CD4-positive, alpha-beta memory T cell (primary cell): ENCODE results near the gene KHNYN. TPM values are rescaled to one million over a fixed set of nuclear protein-coding genes. Genes with fewer than 3 reads are reported as not detected.
A peak's percentile ranks its signal among the peaks of the same experiment; 100 is the strongest.
"Not testable (repeated sequence)": the region's sequence is repeated elsewhere in the genome, so short reads cannot be mapped to it uniquely, and the experiment has no call there.

Source experiments
- CTCF ChIA-PET: fragments of 350-600 bp; sonication (Branson Sonifier 250); formaldehyde crosslinking; loops from one replicate; lab custom pipeline; 2021; ENCODE audit warnings: inconsistent platforms; ENCODE audit not compliant: partially characterized antibody; lab: Charles Lee
- POLR2A ChIA-PET: fragments of 350-600 bp; sonication (Branson Sonifier 250); formaldehyde crosslinking; loops from one replicate; lab custom pipeline; 2021; ENCODE audit not compliant: partially characterized antibody; lab: Charles Lee
- DNase-seq, 5 donors: peaks; one replicate each; pipeline versions ENCODE4 v3.0.0 to v3.0.0-alpha.2; 2020 to 2022; ENCODE audit warnings: mixed read lengths in 1 of 5
- H3K27ac ChIP-seq: one replicate; pipeline ENCODE4 v1.7.0; 2013; ENCODE audit warnings: low read depth, low read length
- H3K27me3 ChIP-seq: 2 replicates; pipeline ENCODE4 v1.7.0; 2013; ENCODE audit warnings: mild to moderate bottlenecking, low read length, moderate library complexity; ENCODE audit not compliant: insufficient read depth
- H3K36me3 ChIP-seq: 2 replicates; pipeline ENCODE4 v1.7.0; 2013; ENCODE audit warnings: mild to moderate bottlenecking, low read length, moderate library complexity; ENCODE audit not compliant: insufficient read depth
- H3K4me1 ChIP-seq: 2 replicates; pipeline ENCODE4 v1.7.0; 2013; ENCODE audit warnings: mild to moderate bottlenecking, low read length, moderate library complexity; ENCODE audit not compliant: insufficient read depth
- H3K4me3 ChIP-seq, 2 donors: one replicate each; pipeline ENCODE4 v1.7.0; 2013; ENCODE audit warnings: low read length in 2 of 2, mild to moderate bottlenecking in 1 of 2
- H3K9me3 ChIP-seq, 2 donors: one replicate each; pipeline ENCODE4 v1.7.0; 2013; ENCODE audit warnings: low read length in 2 of 2, control low read depth in 1 of 2; ENCODE audit not compliant: control insufficient read depth in 1 of 2
- H3K27ac Mint-ChIP-seq, 7 donors: one replicate each; pipeline ENCODE4 v1.8.0; 2020 to 2021; ENCODE audit warnings: mixed read lengths in 7 of 7, mild to moderate bottlenecking in 6 of 7, inconsistent platforms in 3 of 7, moderate library complexity in 3 of 7
- H3K27me3 Mint-ChIP-seq, 2 donors: one replicate each; pipeline ENCODE4 v1.8.0; 2020 to 2021; ENCODE audit warnings: mixed read lengths in 2 of 2
- H3K36me3 Mint-ChIP-seq, 2 donors: one replicate each; pipeline ENCODE4 v1.8.0; 2020 to 2021; ENCODE audit warnings: mixed read lengths in 2 of 2, inconsistent platforms in 1 of 2, mild to moderate bottlenecking in 1 of 2
- H3K4me1 Mint-ChIP-seq, 4 donors: one replicate each; pipeline ENCODE4 v1.8.0; 2020 to 2021; ENCODE audit warnings: mixed read lengths in 4 of 4, mild to moderate bottlenecking in 1 of 4
- H3K4me3 Mint-ChIP-seq, 8 donors: one replicate each; pipeline ENCODE4 v1.8.0; 2020 to 2021; ENCODE audit warnings: mixed read lengths in 8 of 8, mild to moderate bottlenecking in 7 of 8, moderate library complexity in 6 of 8, inconsistent platforms in 3 of 8
- H3K9me3 Mint-ChIP-seq, 8 donors: one replicate each; pipeline ENCODE4 v1.8.0; 2020 to 2021; ENCODE audit warnings: mixed read lengths in 8 of 8, mild to moderate bottlenecking in 5 of 8, inconsistent platforms in 3 of 8, moderate library complexity in 1 of 8
- intact Hi-C: fragments of 100-400 bp; cut with micrococcal nuclease; formaldehyde crosslinking; loops from one replicate; pipeline ENCODE4 v1.15.1; 2023
- polyA plus RNA-seq, 2 donors: library from polyadenylated mRNA; unstranded; fragments of 300-500 nt; fragmentation: Illumina TruSeq; gene quantifications; one replicate each; pipeline ENCODE4 v1.2.3, GENCODE V29; 2021
- total RNA-seq, 2 experiments: library from RNA; stranded (reverse); gene quantifications; one replicate each; pipeline ENCODE4 v1.2.3, GENCODE V29; 2021

KHNYN gene
- total and polyA plus RNA-seq, 4 experiments from 2014 or later, result 11.6 to 142 (median 78.9) TPM

- Mint-ChIP-seq H3K27ac (no peak overlapping the region), H3K4me3 (no peak overlapping the region), H3K27me3 (peaks cover 0 to 4% of the 10 kb centered on the region in 2 donors), H3K36me3 (peaks cover 0 to 5% of the 10 kb centered on the region in 2 donors), H3K4me1 (no peaks in the 10 kb centered on the region), H3K9me3 (peaks cover 0 to 5% (median 0%) of the 10 kb centered on the region in 8 donors)
- Histone ChIP-seq H3K36me3 (no peaks in the 10 kb centered on the region), H3K27ac (no peak overlapping the region), H3K27me3 (no peaks in the 10 kb centered on the region), H3K4me1 (no peaks in the 10 kb centered on the region), H3K4me3 (no peak overlapping the region), H3K9me3 (no peaks in the 10 kb centered on the region)
- DNase-seq, result no peak
- POLR2A ChIA-PET, result no interaction called here
- CTCF ChIA-PET, result no interaction called here
- intact Hi-C loops, result no loop called here
Measured at GRCh38 chr14:24473211-24473610, 43.5 kb downstream of the KHNYN start.

DNA sequence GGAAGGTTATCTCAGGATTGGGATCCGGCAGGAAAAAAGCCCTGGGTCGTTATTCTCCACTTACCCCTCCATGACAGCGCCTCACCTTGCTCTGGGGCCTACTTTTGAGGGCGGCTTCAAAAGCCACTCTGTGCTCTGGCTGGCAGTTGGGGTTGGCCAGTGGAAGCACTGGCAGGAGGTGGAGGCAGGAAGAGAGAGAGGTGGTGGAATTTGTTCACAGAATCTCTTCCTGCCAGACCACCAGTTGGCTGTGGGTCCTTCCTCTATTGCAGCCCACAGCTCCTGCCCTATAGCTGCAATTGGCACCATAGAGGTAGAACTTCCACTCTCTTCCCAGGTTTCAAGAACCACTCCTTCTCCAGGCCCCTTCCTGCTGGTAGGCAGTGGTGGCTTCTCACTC lies 45.5 kb downstream of the KHNYN start:
- H3K9me3 Mint-ChIP-seq, result peaks cover 0 to 5% (median under 1%) of the 10 kb centered on the region in 8 donors
- Histone ChIP-seq H3K4me3 (no peak overlapping the region), H3K9me3 (no peaks in the 10 kb centered on the region), H3K27me3 (no peaks in the 10 kb centered on the region), H3K4me1 (no peaks in the 10 kb centered on the region), H3K36me3 (no peaks in the 10 kb centered on the region), H3K27ac (no peak overlapping the region)
- no peak overlapping the region for H3K4me3 Mint-ChIP-seq
- intact Hi-C loops, result no loop called here
- ChIA-PET CTCF (interaction anchor here (0.6 to 2.0 kb wide), 2 partner anchors 9 to 120 kb away, joined by 3 to 7 read pairs; no protein-coding TSS in a partner anchor), POLR2A (no interaction called here)
- DNase-seq, result no peak
- no peaks in the 10 kb centered on the region for H3K4me1 Mint-ChIP-seq
- peaks cover 0 to 4% of the 10 kb centered on the region in 2 donors for H3K27me3 Mint-ChIP-seq
- peaks cover 0 to 5% of the 10 kb centered on the region in 2 donors for H3K36me3 Mint-ChIP-seq
- H3K27ac Mint-ChIP-seq, result no peak overlapping the region

DNA sequence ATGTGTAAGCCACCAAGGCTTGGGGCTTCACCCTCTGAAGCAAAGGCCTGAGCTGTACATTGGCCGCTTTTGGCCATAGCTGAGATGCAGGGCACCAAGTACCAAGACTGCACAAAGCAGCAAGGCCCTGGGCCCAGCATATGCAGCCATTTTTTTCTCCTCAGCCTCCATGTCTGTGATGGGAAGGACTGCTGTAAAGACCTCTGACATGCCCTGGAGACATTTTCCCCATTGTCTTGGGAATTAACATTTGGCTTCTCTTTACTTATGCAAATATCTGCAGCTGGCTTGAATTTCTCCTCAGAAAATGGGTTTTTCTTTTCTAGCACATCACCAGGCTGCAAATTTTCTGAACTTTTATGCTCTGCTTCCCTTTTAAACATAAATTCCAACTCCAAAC lies 50.2 kb downstream of the KHNYN start:
- H3K9me3 Mint-ChIP-seq, H3K27me3 Mint-ChIP-seq, DNase-seq, POLR2A ChIA-PET, H3K36me3 Mint-ChIP-seq, H3K4me3 ChIP-seq, H3K9me3 ChIP-seq, H3K27ac Mint-ChIP-seq, H3K36me3 ChIP-seq, H3K27me3 ChIP-seq, H3K27ac ChIP-seq, H3K4me3 Mint-ChIP-seq, CTCF ChIA-PET: not testable (repeated sequence)
- peaks cover 0 to 29% (median 20%) of the 10 kb centered on the region in 4 donors for H3K4me1 Mint-ChIP-seq
- intact Hi-C loops, result loop anchor here (2.0 to 5.0 kb wide), 2 partner anchors 199 to 652 kb away; no protein-coding TSS in a partner anchor
- H3K4me1 ChIP-seq, result peaks cover 17% of the 10 kb centered on the region

- peaks cover 0 to 5% of the 10 kb centered on the region in 2 donors for H3K36me3 Mint-ChIP-seq
- no peaks in the 10 kb centered on the region for H3K9me3 ChIP-seq
- no peak overlapping the region for H3K4me3 ChIP-seq
- ChIA-PET POLR2A (interaction anchor here (3.5 kb wide), 1 partner anchor 41 kb away, joined by 17 read pairs; the partner anchor contains the start of gene SDR39U1), CTCF (interaction anchor here (0.6 to 3.4 kb wide), 15 partner anchors 9 to 653 kb away, joined by 3 to 14 read pairs (median 4); no protein-coding TSS in a partner anchor)
- H3K4me1 ChIP-seq, result peaks cover 17% of the 10 kb centered on the region
- peak overlapping the region in 4 of 7 donors; percentile 4 to 57 (median 26) for H3K27ac Mint-ChIP-seq
- H3K27ac ChIP-seq, result no peak overlapping the region
- no peaks in the 10 kb centered on the region for H3K27me3 ChIP-seq
- no peaks in the 10 kb centered on the region for H3K27me3 Mint-ChIP-seq
- intact Hi-C loops, result loop anchor here (2.0 to 5.0 kb wide), 2 partner anchors 197 to 651 kb away; no protein-coding TSS in a partner anchor
- H3K4me3 Mint-ChIP-seq, result peak overlapping the region in 5 of 8 donors; percentile 38 to 61 (median 51)
- DNase-seq, result peak in 4 of 5 donors; percentile 18 to 38 (median 25)
- peaks cover 0 to 29% (median 20%) of the 10 kb centered on the region in 4 donors for H3K4me1 Mint-ChIP-seq
- H3K9me3 Mint-ChIP-seq, result peaks cover 0 to 2% (median 0%) of the 10 kb centered on the region in 8 donors
- H3K36me3 ChIP-seq, result no peaks in the 10 kb centered on the region
Measured at GRCh38 chr14:24481622-24482324, 52.0 kb downstream of the KHNYN start.

DNA sequence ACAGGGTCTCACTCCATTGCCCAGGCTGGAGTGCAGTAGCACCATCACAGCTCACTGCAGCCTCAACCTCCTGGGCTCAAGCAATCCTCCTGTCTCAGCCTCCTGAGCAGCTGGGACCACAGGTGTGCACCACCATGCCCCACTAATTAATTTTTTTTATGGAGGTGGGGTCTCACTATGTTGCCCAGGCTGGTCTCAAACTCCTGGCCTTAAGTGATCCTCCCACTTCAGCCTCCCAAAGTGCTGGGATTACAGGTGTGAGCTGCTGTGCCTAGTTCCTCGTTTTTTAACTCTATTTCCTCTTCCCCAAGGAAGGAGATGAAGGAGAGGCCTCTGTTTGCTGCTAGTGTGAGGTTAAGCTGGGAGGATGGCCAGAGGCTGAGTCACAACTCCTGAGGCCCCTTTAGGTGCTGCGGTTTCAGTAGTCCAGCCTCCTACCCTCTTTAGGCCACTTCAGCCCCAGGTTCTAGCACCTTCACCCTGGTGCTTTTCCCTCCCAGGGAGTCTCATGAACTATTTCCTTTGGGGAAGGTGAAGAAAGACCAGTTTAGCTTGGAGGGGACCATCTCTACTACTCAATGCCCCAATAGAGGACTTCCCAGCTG lies 53.0 kb downstream of the KHNYN start:
- H3K9me3 ChIP-seq, DNase-seq, H3K4me3 Mint-ChIP-seq, H3K4me3 ChIP-seq, H3K27ac ChIP-seq, H3K27me3 Mint-ChIP-seq, H3K27me3 ChIP-seq, H3K36me3 ChIP-seq, H3K36me3 Mint-ChIP-seq, H3K9me3 Mint-ChIP-seq: not testable (repeated sequence)
- CTCF ChIA-PET, result interaction anchor here (0.9 to 3.4 kb wide), 9 partner anchors 8 to 199 kb away, joined by 3 to 14 read pairs (median 4); no protein-coding TSS in a partner anchor
- intact Hi-C loops, result loop anchor here (5.0 kb wide), 1 partner anchor 650 kb away; no protein-coding TSS in a partner anchor
- POLR2A ChIA-PET, result interaction anchor here (3.5 kb wide), 1 partner anchor 42 kb away, joined by 17 read pairs; the partner anchor contains the start of gene SDR39U1
- Mint-ChIP-seq H3K27ac (peak overlapping the region in 2 of 7 donors; percentile 2 to 19), H3K4me1 (peaks cover 0 to 29% (median 20%) of the 10 kb centered on the region in 4 donors)
- H3K4me1 ChIP-seq, result peaks cover 17% of the 10 kb centered on the region

DNA sequence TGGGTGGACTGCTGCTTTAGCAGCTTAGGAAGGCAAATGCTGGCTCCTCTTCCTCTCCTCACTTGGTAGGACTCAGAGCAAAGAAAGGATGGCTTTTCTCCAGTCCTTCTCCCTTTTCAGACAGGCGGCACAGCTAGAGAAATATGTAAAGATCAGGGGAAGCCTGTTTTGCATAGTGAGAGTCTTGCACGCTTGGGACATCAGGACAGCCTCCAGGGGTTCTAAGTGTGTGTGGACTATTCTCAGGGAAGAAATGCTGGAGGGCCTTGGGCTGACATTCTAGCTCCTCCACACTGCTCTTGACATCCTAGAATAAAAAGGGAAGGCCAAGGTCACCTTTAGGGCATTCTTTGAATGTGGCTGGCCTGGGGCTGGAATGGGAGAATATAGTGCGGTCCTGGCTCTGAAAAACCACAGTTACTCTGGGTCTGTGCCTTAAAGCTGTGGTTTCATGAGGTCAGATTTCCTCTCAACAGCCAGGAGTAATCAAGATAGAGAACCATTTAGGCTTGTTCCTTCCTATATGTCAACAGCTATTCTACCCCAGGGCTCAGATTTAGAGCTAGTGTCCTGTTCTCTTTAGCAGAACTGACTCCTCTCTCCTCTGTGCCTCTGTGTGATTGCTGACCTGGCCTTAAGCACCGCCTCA lies 54.0 kb downstream of the KHNYN start:
- Histone ChIP-seq H3K27ac (no peak overlapping the region), H3K9me3 (no peaks in the 10 kb centered on the region), H3K4me3 (no peak overlapping the region), H3K4me1 (peaks cover 17% of the 10 kb centered on the region), H3K36me3 (no peaks in the 10 kb centered on the region), H3K27me3 (no peaks in the 10 kb centered on the region)
- Mint-ChIP-seq H3K9me3 (peaks cover 0 to 1% (median 0%) of the 10 kb centered on the region in 8 donors), H3K27ac (peak overlapping the region in 5 of 7 donors; percentile 19 to 88 (median 79)), H3K4me3 (peak overlapping the region in 4 of 8 donors; percentile 1 to 50 (median 32)), H3K4me1 (peaks cover 0 to 29% (median 20%) of the 10 kb centered on the region in 4 donors), H3K27me3 (no peaks in the 10 kb centered on the region), H3K36me3 (no peaks in the 10 kb centered on the region)
- intact Hi-C loops, result loop anchor here (5.0 kb wide), 1 partner anchor 649 kb away; no protein-coding TSS in a partner anchor
- ChIA-PET CTCF (interaction anchor here (0.7 to 3.4 kb wide), 11 partner anchors 9 to 226 kb away, joined by 3 to 14 read pairs (median 4); no protein-coding TSS in a partner anchor), POLR2A (interaction anchor here (1.5 to 3.5 kb wide), 3 partner anchors 43 to 190 kb away, joined by 4 to 17 read pairs (median 9); partner anchors contain the start of gene SDR39U1)
- peak in 4 of 5 donors; percentile 17 to 35 (median 28) for DNase-seq
